GM21576 (cell line): ENCODE measurements around the gene EPDR1.

Experiments
- ATAC-seq: cut with Tn5 transposase; IDR thresholded peaks from one replicate; pipeline ENCODE4 v1.9.1; 2021; ENCODE audit warnings: mild to moderate bottlenecking, moderate library complexity; ENCODE audit not compliant: unreplicated experiment

The EPDR1 gene

GRCh38 chr7:37920305-37920848 is at the start of gene EPDR1:
EPDR1 (plus strand) TSS chr7:37920640; CDS start chr7:37920940, 300 bp downstream.
- ATAC-seq, result peak; percentile 54

DNA sequence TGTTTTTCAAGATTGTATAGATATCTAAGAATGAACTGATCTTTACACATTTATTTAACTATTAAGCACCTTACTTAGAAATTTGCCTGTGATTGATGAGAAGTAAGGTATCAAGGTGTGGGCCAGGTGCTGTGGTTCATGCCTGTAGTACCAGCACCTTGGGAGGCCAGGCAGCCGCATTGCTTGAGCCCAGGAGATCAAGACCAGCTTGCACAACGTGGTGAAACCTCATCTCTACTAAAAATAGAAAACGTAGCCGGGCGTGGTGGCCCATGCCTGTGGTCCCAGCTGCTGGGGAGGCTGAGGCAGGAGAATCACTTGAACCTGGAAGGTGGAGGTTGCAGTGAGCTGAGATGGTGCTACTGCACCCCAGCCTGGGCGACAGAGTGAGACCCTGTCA is 38.4 kb upstream of the EPDR1 start:
- ATAC-seq, result no peak

GRCh38 chr7:37893359-37893758 is 27.1 kb upstream of the EPDR1 start:
- ATAC-seq, result no peak

DNA sequence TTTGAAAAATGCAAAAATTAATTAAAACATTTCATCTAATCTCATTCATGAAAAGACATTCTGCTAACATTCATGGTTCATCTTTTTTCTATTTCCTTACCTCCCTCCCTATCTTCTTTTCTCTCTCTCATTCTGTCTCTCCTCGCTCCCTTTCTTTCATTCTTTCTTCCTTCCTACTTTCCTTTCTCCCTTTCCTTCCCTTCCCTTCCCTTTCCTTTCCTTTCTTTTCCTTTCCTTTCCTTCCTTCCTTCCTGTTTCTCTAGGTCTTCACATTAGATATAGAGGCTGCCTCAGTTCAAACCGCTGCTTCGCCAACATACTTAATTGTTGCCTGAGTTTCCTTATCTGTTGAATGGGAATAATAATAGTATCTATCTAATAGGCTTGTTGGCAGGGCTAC is 25.8 kb upstream of the EPDR1 start:
- no peak for ATAC-seq

DNA sequence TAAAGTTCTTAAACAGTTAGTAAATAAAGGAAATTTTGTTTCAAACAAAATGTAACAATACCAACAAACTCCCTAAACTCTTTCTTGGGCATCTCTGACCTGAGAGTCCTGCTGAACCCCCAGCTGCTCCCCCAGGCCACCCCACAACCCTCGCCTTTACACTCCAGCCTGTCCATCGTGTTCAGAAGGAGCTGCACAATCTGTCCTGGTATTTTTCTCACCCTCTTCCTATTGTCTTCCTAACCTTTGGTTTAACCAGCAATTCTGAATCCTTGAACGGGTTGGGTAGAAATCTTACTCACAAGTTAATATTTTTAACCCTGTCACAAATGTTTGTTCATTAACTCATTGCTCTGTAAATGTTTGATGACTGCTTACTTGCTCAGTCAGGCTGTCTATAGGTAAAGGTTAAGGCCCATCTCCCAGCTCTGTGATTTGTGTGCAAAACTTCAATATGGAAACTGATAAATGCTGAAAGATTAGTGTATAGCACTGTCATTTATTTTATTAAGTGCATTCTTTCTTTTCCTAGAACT is 20.7 kb upstream of the EPDR1 start:
- ATAC-seq, result no peak

- ATAC-seq, result no peak
These were observed 19.1 kb upstream of the EPDR1 start for GRCh38 chr7:37901236-37901827.

- no peak for ATAC-seq
These were observed 18.4 kb upstream of the EPDR1 start for GRCh38 chr7:37901890-37902524.

DNA sequence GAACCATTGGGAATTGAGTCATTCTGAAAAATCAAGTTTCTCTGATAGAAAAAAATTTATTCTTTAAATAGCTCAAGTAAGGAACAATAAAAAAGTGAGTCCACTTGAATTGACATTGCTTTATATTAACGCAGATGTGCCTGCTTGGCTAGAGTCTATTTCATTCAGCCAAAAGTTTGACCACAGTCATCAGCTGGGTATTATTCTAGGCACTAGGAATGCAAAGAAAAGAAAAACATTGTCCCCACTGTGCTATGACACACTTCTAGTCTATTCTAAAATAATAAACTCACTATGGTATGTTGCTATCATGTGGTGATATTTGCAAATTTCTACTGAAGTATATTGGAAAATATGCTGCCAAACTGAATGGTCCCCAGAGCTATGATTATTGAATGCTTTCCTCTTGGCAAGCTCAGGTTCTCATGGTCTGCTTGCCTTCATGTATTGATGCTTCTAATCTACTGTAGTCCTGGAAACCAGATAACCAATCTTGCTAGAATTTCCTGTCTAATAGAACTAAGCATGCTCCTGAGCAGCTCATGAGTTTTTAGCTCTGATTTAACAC is 12.1 kb upstream of the EPDR1 start:
- ATAC-seq, result no peak

DNA sequence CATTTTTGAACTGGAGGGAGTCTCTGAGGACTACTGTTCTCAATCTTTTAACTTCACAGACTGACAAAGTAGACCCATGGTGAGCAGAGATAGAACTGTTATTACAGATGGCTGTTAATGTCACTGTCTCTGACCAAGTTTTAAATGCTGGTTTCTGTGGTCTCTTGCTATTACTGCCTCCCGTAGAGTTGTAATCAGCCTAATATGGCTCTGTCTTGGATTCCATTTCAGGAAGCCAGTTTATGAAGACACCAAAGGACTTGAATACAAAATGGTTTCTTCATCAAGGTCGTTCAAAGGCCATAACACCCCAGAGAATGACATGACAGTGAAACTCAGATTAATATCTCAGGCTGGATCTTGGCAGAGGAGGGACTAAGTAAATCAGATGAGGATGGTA is 7.7 kb upstream of the EPDR1 start:
- ATAC-seq, result no peak

- no peak for ATAC-seq
These were observed 5.0 kb upstream of the EPDR1 start for GRCh38 chr7:37915438-37915837.

DNA sequence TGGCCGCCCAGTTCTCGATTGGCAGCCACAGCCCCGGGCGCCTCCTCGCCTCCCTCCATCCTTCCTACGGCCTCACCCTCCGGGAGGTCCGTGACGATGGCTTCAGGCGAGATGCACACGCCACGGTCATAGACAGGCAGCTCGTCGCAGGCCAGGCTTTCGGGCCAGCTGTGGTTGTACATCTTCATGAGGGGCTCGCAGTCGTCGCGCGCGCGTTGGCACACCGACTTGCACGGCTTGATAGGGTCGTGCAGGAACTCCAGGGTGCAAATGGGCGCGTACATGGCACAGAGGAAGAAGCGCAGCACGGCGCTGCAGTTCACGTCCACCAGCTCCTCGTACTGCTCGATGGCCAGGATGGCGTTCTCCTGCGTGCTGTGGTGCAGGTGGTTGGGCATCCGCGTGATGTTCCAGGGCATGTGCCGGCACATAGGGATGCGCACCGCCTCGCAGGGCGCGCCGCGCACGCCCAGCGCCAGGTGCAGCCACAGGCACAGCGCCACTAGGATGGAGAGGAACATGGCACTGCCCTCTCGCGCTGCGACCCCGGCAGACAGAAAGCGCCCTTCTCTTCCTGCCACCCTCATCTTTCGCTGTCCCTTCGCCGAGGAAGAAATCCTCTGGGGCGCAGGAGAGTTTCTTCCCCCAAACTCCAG is 4.3 kb upstream of the EPDR1 start:
- ATAC-seq, result no peak

- ATAC-seq, result peak; percentile 36
These were observed 3.5 kb upstream of the EPDR1 start, which contains the start of gene SFRP4 for GRCh38 chr7:37916673-37917660. SFRP4 (minus strand) TSS chr7:37916817; CDS start chr7:37916537, 280 bp downstream.

DNA sequence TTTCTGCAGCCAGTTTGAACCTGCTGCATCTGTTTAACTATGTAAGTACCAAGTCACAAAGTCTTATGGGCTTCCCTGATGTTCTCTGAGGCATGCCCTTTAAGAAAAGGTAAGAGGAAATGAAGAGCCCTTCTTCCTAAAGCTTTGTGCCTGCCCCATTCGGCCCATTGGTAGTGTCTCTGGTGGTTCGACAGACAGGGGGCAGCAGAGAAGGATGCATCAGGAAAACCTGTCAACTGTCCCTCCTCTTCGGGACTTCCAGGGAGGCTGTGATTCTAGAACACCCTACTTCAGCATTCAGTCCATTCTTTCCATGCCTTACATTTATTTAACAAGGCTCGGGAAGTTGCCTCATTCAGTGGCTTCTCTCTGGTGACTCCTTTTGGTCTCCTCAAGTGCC is 1.9 kb upstream of the EPDR1 start:
- no peak for ATAC-seq

DNA sequence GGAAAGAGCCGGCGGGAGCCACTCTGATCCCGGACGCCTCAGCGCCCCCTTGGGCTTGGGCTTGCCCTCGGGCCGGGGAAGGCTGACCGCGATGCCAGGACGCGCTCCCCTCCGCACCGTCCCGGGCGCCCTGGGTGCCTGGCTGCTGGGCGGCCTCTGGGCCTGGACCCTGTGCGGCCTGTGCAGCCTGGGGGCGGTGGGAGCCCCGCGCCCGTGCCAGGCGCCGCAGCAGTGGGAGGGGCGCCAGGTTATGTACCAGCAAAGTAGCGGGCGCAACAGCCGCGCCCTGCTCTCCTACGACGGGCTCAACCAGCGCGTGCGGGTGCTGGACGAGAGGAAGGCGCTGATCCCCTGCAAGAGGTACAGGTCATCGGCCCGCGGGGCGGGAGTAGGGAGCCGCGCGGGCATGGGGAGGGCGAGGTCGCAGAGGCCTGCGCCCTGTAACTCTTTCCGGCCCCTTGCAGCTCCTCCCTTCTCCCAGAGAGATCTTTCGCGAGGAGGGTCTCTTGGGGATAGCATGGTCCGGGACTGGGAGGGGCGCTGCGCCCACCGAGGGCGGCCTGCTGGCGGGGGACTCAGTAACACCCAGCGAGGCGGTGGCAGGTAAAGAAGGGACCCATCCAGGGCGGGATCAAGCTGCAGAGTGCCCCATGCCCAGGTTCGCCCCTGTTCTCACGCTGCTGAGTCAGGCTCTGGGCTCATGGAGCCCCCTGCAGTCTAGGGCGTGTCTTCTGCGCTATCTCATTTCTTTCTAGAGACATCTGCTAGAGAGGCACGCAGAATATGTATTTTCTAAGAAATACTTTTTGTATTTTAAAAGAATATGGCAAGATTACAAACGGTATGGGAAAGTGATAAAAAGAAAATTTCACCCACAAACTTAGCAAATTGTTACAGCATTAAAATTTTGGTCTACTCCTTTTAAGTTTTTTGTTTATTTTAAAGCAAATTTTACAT is 687 bp downstream of the EPDR1 start:
- peak; percentile 60 for ATAC-seq

DNA sequence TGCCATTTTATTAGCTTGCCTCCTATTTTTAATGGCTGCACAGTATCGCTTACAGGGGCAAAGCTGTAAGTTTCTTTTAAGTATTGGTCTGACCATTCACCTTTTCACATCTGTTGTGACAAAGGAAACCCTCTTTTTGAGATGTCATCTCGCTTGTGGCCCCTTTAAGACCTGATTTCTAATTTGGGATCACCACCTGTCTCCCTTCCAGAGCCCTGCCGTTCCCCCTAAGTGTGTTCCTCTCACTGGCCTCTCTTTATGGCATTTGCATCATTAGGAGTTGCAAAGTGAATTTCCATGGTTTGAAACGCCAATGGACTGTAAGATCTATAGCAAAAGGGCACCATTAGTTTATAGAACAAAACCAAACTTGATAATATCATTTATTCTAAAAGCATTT is 1.4 kb downstream of the EPDR1 start:
- no peak for ATAC-seq

GRCh38 chr7:37923996-37924395 is 3.6 kb downstream of the EPDR1 start:
- ATAC-seq, result no peak

DNA sequence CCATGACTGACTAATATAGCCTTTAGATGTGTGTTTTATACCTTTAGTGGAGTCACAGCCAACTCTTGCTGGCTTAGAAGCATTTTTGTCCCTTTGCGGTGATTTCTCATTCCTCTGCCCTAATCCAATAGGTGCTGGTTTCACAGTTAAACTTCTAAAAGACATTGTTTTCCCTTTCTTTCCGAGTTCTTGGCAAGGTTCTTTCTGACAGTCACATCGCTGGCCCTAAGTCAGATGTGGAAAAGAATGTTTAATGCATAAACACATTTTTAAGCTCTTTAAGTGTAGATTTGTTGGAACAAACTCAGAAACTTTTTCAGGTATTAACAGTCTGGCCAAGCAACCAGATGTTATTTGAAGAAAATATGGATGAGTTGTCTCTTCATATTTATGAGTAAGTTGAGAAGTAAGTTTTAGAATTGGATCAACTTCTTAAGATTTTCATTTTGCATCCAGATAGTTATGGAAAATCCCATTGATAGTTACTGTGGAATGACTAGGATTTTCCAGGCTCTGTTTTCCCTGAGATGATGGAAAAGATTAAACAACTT is 4.1 kb downstream of the EPDR1 start:
- ATAC-seq, result no peak

DNA sequence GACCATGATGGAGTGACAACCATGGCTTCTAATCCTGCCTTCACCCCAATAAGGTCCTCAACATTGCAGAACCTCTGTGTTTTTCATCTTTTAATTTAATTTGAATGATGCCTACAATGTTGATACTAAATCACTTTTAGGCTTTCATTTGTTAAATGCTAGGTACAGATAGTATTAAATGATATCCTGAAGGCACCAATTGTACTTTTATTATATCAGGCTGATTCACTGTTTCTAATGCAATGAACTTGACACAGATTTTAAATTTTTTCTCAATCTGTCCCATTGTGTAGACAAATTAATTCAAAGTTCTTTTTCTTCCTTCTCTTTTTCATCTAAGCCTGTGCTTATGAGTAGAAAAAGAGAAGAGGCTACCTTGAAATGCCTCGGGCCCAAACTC is 5.2 kb downstream of the EPDR1 start:
- ATAC-seq, result no peak
